GM21717 (cell line): Measurements from ENCODE around the gene NMRK2.
A peak's percentile ranks its signal among the peaks of the same experiment; 100 is the strongest.
"Not testable (repeated sequence)": the region's sequence is repeated elsewhere in the genome, so short reads cannot be mapped to it uniquely, and the experiment has no call there.

Experiments
- ATAC-seq: cut with Tn5 transposase; IDR thresholded peaks from one replicate; pipeline ENCODE4 v1.9.1; 2021; ENCODE audit warnings: mild to moderate bottlenecking, moderate library complexity; ENCODE audit not compliant: unreplicated experiment

NMRK2 gene

GRCh38 chr19:3963458-3964255 is 30.8 kb downstream of the NMRK2 start:
- no peak for ATAC-seq

GRCh38 chr19:3964256-3965194 is 31.7 kb downstream of the NMRK2 start:
- no peak for ATAC-seq

DNA sequence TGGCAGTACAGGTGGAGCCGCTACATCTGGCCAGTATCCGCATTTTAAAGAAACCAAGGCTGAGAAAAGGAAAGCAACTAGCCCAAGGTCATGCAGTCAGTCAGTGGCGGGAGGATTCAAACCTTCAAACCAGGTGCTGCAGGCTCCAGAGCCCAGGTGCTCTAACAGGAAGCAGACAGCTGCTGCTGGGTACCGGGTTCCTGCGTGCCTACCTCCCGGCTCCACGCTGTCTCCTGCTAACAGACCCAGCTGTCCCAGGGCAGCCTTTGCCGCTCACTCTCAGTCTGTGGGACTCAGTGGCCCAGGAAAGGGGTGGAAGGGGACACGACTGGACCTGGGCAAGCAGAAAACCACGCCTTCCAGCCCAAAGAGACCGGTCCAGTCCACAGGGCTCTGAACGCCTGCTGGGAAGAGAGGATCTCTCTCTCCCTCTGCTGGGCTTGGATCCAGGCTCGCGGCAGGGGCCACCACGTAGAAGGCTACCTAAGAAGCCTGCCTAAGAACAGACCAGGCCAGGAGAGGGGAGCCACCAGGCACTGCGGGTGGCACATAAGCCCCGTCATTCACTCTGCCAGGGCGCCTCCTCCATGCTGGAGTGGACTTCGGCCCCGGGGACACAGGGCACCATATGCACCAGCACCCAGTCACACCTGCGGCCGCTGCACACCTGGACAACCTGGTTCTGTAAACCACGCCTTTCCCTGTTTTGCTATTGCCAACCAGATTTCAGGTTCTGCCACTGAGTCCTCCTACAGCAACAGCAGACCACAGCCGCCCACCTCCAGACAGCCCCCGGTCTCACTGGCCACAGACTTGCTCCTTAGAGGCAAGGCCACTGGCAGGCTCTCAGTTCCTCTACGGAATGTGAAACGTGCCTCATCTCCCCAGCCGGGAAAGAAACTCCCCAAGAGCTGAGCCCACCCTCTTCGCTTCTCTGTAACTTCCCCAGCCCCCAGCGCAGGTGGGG is 33.5 kb downstream of the NMRK2 start:
- ATAC-seq = no peak

- not testable (repeated sequence) for ATAC-seq
Measured at GRCh38 chr19:3967983-3968382, 35.1 kb downstream of the NMRK2 start.

GRCh38 chr19:3968556-3969434 is 35.9 kb downstream of the NMRK2 start:
- no peak for ATAC-seq

DNA sequence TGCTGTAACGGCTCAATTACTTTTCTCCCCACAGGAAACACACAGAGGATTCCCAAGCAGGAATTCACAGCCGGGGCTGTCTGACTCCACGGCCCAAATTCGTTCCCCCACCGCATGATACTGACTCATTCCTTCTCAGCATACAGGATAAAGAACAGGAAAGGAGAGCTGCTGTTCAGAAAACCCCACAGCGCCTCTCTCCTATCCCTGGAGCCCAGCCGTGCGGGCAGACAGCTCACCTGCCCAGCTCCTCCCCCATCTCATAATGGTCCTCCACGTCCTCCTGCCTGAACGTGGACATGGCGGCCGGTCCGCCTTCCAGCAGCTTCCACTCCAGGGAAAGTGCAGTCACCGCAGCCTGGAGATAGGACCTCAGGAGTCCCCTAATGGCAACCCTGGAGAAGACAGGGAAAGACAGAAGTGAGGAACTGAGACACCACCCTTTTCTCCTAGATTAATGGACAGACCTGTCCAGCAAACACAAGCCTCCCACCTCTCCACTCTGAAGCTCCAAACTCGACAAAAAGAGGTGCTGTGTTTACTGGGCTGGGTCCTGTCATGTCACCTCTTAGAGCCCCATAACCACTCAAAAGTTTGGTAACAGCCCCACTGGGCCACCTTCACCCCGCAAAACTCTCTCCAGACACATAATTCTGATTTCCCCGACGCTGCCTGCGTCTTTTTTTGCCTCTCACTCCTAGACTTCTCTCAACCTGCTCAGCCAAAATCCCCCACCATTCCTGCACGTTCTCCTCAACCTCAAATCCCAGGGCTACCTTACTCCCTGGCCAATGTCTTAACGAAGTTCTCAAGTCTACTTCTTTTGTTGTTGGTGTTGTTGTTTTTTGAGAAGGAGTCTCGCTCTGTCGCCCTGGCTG is 36.8 kb downstream of the NMRK2 start:
- ATAC-seq = no peak

DNA sequence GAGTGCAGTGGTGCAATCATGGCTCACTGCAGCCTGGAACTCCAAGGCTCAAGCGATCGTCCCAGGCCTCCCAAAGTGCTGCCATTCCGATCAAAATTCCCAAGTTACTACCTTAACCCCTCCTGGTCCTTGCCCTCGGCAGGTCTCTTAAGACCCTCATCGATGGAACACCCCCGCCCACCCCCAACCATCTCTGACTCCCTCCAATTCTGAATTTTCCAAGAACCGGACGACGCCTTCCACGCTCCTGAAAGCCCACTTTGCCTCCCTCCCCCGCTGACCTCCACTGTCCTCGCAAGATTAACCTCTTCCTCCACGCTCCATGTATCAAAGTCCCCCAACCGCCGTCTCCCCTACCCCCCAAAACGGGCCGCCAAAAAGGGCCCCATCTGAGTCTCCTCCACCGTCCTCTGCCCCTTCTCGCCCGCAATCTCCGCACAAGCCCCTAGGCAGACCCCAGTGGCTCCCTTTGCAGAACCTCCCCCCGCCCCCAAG is 37.5 kb downstream of the NMRK2 start:
- ATAC-seq = no peak

DNA sequence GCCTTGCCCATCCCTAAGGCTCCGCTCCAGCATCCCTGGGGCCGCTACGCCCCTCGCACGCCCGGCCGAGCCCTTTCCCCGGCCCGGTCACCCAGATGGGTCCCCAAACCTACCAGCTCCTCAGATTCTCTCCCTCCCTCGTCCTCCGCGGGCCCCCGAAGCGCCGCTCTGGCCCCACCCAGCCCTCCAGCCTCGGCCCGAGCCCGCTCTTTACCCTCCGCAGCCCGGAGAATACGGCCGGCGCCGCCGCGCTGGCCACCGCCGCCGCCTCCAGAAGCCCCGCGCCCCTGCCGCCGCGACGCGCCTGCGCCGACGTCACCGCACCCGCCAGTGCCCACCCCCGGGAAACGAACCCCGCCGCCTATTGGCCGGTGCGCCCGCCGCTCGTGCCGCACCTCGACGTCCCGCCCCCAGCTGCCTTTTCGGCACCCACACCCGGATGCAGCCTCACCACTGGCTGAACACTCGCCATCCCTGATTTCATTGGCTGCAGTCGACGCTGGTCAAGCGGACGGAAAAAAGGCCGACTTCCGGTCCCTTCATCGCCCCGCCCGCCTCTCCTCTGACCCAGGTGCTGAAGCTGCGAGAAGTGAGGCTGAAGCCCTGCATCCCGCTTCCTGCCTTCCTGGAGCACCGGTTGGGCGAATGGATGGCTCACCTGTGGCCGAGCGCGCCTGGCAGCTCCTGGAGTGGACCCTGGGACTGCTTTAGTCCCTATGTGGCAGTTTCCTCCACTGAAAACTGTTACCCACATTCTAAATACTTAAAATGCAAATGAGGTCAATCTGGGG is 38.1 kb downstream of the NMRK2 start, which contains the start of gene DAPK3:
Gene DAPK3, minus strand, starts transcription at position 292 of the 791 bp plus-strand sequence. CDS start 1,364 bp downstream, outside the sequence.
- ATAC-seq = peak; percentile 73

- no peak for ATAC-seq
Measured at GRCh38 chr19:3975144-3975543, 42.3 kb downstream of the NMRK2 start.

DNA sequence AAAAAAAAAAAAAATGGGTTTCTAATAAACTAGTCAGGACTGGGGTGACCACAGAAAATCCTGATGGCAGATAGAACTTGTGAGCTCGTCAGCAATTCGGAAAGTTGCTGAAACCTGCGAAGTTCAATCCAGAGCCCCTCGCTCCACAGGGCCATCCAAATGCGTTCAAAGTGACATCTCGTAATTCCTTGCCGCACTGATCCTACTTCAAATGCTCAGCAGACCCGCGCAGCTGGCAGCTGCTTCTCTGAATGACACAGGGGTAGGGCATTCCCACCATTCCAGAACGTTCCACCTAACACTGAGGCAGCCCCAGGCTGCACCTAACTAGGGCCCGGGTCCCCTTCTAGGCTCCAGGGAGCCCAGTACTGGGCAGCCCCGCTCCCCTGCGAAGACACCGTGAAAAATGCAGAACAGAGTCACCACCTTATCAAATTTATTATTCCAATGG is 42.8 kb downstream of the NMRK2 start:
- ATAC-seq = no peak

DNA sequence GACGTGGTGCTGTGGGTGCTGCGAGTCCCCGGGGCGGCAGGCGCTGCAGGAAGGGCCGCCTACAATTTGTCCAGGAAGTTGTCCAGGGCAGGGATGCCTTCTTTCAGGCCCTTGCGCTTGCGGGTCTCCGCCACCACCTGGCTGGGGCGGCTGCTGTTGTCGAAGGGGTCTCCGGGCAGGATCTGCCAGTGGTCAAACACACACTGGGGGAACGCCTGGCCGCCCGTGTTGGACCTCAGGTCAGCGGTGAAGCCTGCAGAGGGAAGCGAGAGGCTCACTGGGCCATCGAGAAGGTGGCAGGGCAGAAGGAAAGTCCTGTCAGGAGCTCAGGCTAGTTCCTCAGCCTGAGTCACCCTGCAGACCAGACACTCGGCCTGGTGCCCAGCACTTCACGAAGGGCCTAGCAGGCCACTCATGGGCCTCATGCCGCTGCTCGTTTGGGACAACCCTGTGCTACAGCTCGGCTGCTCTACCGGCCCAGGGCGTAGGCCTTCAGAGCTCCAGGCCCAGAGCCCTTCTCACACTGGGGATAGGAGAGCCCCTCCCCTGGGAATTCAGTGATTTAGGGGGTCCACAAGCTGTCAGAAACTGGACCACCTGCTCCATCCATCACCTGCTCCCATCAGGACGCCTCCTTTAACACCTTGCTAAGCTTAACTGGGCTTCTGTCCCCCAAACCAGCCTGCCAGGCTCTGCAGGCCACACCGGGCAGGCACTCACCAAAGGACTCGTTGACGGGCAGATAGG is 43.8 kb downstream of the NMRK2 start:
- no peak for ATAC-seq

- no peak for ATAC-seq
Measured at GRCh38 chr19:3977242-3978143, 44.6 kb downstream of the NMRK2 start.

DNA sequence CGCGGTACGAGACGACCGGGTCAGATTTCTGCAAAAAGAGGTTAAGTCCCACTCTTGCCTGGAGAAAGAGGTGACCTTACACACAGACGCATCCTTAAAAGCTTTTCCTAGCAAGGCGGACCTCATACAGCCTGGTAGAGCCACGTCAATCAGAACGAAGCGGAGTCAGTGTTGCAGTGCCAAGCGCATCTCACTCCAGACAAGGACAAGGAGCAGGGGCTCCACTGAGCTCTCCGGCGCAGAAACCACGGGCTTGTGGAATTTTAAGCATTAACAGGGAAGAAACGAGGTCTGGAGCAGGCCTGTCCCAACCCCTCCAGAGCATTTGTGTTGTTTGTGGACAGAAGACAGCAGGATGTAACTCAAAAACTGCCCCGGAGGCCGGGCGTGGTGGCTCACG is 45.3 kb downstream of the NMRK2 start:
- no peak for ATAC-seq

GRCh38 chr19:3979289-3979673 is 46.4 kb downstream of the NMRK2 start:
- ATAC-seq = no peak

- ATAC-seq = no peak
Measured at GRCh38 chr19:3979674-3980352, 46.9 kb downstream of the NMRK2 start.
